ENCODE data around the gene AP3B1. TPM values are rescaled to one million over a fixed set of nuclear protein-coding genes. Genes with fewer than 3 reads are reported as not detected.

AP3B1 gene
- total RNA-seq, 2 donors from 2014 or later = 53.4 to 74.0 TPM

GRCh38 chr5:78234804-78235203 lies 59.7 kb downstream of the AP3B1 start:
- no peaks in the 10 kb centered on the region for H3K4me1 Mint-ChIP-seq
- H3K4me3 ChIP-seq (ENCODE audit: low read length) = no peak overlapping the region

GRCh38 chr5:78232163-78232562 lies 62.3 kb downstream of the AP3B1 start:
- H3K27ac Mint-ChIP-seq = no peak overlapping the region

More at GRCh38 chr5:78234804-78235203, 59.7 kb downstream of the AP3B1 start:
- Mint-ChIP-seq H3K36me3 (ENCODE audit: low read depth) (peaks cover 18% of the 10 kb centered on the region), H3K27me3 (ENCODE audit: insufficient read depth) (no peaks in the 10 kb centered on the region), H3K27ac (no peak overlapping the region), H3K9me3 (peaks cover 3% of the 10 kb centered on the region), H3K4me3 (no peak overlapping the region)
- 100% methylated on average over 1 of the region's 1 CpG; no CpG with 5 or more reads in 1 of the 2 experiments for WGBS, 2 experiments (ENCODE audit: insufficient coverage in 1 of 2, insufficient read length in 1 of 2)
- Histone ChIP-seq H3K36me3 (ENCODE audit: control insufficient read depth, insufficient read depth, low read length) (peaks cover 1% of the 10 kb centered on the region), H3K9ac (ENCODE audit: extremely low read depth, low read length, poor library complexity, severe bottlenecking) (no peak overlapping the region), H3K4me1 (ENCODE audit: control insufficient read depth, insufficient read depth, low read length) (no peaks in the 10 kb centered on the region), H3K27ac (ENCODE audit: low read depth, low read length) (no peak overlapping the region), H3K27me3 (ENCODE audit: control insufficient read depth, insufficient read depth, low read length, poor library complexity, severe bottlenecking) (no peaks in the 10 kb centered on the region), H3K9me3 (ENCODE audit: control insufficient read depth, low read length) (no peaks in the 10 kb centered on the region)
- TF ChIP-seq, protein P1, sequence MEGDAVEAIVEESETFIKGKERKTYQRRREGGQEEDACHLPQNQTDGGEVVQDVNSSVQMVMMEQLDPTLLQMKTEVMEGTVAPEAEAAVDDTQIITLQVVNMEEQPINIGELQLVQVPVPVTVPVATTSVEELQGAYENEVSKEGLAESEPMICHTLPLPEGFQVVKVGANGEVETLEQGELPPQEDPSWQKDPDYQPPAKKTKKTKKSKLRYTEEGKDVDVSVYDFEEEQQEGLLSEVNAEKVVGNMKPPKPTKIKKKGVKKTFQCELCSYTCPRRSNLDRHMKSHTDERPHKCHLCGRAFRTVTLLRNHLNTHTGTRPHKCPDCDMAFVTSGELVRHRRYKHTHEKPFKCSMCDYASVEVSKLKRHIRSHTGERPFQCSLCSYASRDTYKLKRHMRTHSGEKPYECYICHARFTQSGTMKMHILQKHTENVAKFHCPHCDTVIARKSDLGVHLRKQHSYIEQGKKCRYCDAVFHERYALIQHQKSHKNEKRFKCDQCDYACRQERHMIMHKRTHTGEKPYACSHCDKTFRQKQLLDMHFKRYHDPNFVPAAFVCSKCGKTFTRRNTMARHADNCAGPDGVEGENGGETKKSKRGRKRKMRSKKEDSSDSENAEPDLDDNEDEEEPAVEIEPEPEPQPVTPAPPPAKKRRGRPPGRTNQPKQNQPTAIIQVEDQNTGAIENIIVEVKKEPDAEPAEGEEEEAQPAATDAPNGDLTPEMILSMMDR (conservative IDR thresholded peaks at IDR 0.05) = no peak
- DNase-seq = no peak

GRCh38 chr5:78224358-78224757 lies 70.1 kb downstream of the AP3B1 start:
- Mint-ChIP-seq H3K4me3 (no peak overlapping the region), H3K4me1 (peaks cover 2% of the 10 kb centered on the region), H3K9me3 (peaks cover 6% of the 10 kb centered on the region), H3K27me3 (ENCODE audit: insufficient read depth) (no peaks in the 10 kb centered on the region), H3K36me3 (ENCODE audit: low read depth) (peaks cover 25% of the 10 kb centered on the region), H3K27ac (no peak overlapping the region)
- Histone ChIP-seq H3K27ac (ENCODE audit: low read depth, low read length) (no peak overlapping the region), H3K4me1 (ENCODE audit: control insufficient read depth, insufficient read depth, low read length) (no peaks in the 10 kb centered on the region), H3K36me3 (ENCODE audit: control insufficient read depth, insufficient read depth, low read length) (peaks cover 20% of the 10 kb centered on the region), H3K4me3 (ENCODE audit: low read length) (no peak overlapping the region), H3K9ac (ENCODE audit: extremely low read depth, low read length, poor library complexity, severe bottlenecking) (no peak overlapping the region), H3K9me3 (ENCODE audit: control insufficient read depth, low read length) (peaks cover 3% of the 10 kb centered on the region), H3K27me3 (ENCODE audit: control insufficient read depth, insufficient read depth, low read length, poor library complexity, severe bottlenecking) (no peaks in the 10 kb centered on the region)
- DNase-seq = no peak
- TF ChIP-seq, protein P1 (conservative IDR thresholded peaks at IDR 0.05) = no peak

More at GRCh38 chr5:78232163-78232562, 62.3 kb downstream of the AP3B1 start:
- Mint-ChIP-seq H3K4me1 (no peaks in the 10 kb centered on the region), H3K27me3 (ENCODE audit: insufficient read depth) (no peaks in the 10 kb centered on the region), H3K4me3 (no peak overlapping the region), H3K9me3 (no peaks in the 10 kb centered on the region), H3K36me3 (ENCODE audit: low read depth) (peaks cover 3% of the 10 kb centered on the region)
- Histone ChIP-seq H3K27me3 (ENCODE audit: control insufficient read depth, insufficient read depth, low read length, poor library complexity, severe bottlenecking) (no peaks in the 10 kb centered on the region), H3K36me3 (ENCODE audit: control insufficient read depth, insufficient read depth, low read length) (no peaks in the 10 kb centered on the region), H3K4me3 (ENCODE audit: low read length) (no peak overlapping the region), H3K9me3 (ENCODE audit: control insufficient read depth, low read length) (no peaks in the 10 kb centered on the region), H3K9ac (ENCODE audit: extremely low read depth, low read length, poor library complexity, severe bottlenecking) (no peak overlapping the region), H3K27ac (ENCODE audit: low read depth, low read length) (no peak overlapping the region), H3K4me1 (ENCODE audit: control insufficient read depth, insufficient read depth, low read length) (no peaks in the 10 kb centered on the region)
- TF ChIP-seq, protein P1 (conservative IDR thresholded peaks at IDR 0.05) = no peak
- no peak for DNase-seq
- 86 to 100% methylated on average over 1 of the region's 1 CpG for WGBS, 2 experiments (ENCODE audit: insufficient coverage in 1 of 2, insufficient read length in 1 of 2)
